Measurements from ENCODE around the gene KIF25.

- TF ChIP-seq RAD21 (IDR thresholded peaks at IDR 0.05; ENCODE audit: low read depth) (no peak), FOXM1 (IDR thresholded peaks at IDR 0.05; ENCODE audit: borderline replicate concordance, low read depth) (no peak), REST (IDR thresholded peaks at IDR 0.05; ENCODE audit: low read depth) (no peak), MAX (IDR thresholded peaks at IDR 0.05) (no peak)
Measured at GRCh38 chr6:167957626-167958025, 39.8 kb upstream of the KIF25 start.

Measured in Ishikawa (cell line).